ENCODE results near the gene ZC3H4.

Gene ZC3H4

DNA sequence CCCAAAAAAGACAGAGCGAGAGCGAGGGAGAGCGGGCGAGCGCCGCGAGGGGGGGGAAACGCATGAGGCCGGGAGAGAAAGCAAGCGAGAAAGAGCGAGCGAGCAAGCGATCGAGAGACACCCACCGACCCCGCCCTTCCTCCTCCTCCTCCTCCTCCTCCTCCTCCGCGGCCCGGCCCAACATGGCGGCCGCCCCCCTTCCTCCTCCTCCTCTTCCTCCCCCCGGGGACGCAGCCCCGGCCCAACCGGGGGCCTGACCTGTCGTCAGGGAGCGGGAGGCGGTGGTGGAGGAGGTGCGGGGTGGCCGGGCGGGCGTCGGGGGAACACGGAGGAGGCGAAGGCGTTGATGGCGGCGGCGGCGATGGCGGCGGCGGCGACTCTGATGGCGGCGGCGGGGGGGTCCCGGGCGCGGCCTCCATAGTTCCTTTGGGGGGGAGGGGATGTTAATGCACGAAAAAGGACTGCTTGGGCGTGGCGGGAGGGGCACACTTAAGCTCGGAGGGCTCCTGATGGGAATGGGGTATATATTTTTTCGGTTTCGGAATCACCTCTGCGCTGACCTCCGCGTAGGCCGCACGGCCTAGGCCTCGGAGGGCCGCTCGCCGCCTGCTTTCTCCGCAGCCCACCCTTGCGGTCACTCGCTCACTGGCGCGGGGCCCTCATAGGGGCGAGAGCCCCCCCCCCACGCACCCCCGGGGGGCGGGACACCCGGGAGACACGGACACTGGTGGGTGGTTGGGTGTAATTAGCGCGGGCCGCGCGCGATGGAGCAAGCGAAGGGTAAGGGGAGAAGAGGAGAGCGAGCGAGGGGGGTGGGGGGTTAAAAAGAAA is 1.2 kb downstream of the ZC3H4 start:
- TF ChIP-seq CTCF (IDR thresholded peaks at IDR 0.05; ENCODE audit: control insufficient read depth, extremely low read depth, insufficient read depth), result no peak
- no peak for DNase-seq (ENCODE audit: low read depth)

GRCh38 chr19:47111682-47112165 is 1.9 kb downstream of the ZC3H4 start:
- no peak for TF ChIP-seq CTCF (IDR thresholded peaks at IDR 0.05; ENCODE audit: control insufficient read depth, extremely low read depth, insufficient read depth)
- DNase-seq (ENCODE audit: low read depth), result no peak
- peak overlapping the region; percentile 75 for H3K4me3 ChIP-seq (ENCODE audit: low read depth, low read length)

More for the DNA sequence above, 1.2 kb downstream of the ZC3H4 start:
- H3K4me3 ChIP-seq (ENCODE audit: low read depth, low read length), result peak overlapping the region; percentile 75

DNA sequence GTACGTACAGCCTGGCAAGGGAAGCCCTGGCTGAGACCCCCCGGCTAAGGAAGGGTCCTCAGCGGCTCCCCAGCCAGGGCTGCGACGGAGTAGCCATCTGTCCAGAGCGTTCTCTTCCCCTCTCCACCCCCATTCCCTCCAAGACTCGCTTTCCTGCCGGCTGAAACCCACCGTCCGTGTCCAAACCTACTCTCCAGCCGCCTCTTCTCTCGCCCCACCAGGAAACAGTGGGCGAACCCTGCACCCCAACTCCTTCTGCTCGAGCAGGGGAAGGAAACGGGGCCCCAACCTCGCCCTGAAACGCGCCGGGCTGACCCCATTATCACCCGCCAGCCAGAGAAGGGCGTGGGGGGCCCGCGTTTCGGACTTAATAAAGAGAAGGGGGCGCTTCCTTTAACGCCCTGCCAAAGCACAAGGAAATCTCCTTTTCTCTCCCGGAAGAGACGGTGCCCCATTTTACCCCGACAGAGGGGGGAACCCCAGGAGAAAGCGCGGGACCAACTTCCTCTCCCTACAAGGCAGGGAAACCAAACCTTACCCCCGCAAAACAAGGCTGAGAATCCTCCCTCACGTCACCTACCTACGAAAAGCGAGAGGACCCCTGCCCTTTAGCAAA is 2.5 kb downstream of the ZC3H4 start:
- no peak for DNase-seq (ENCODE audit: low read depth)
- TF ChIP-seq CTCF (IDR thresholded peaks at IDR 0.05; ENCODE audit: control insufficient read depth, extremely low read depth, insufficient read depth), result no peak
- peak overlapping the region; percentile 75 for H3K4me3 ChIP-seq (ENCODE audit: low read depth, low read length)

GRCh38 chr19:47110521-47111005 is 3.0 kb downstream of the ZC3H4 start:
- peak overlapping the region; percentile 75 for H3K4me3 ChIP-seq (ENCODE audit: low read depth, low read length)
- no peak for DNase-seq (ENCODE audit: low read depth)
- no peak for TF ChIP-seq CTCF (IDR thresholded peaks at IDR 0.05; ENCODE audit: control insufficient read depth, extremely low read depth, insufficient read depth)

- no peak for DNase-seq (ENCODE audit: low read depth)
- peak overlapping the region; percentile 75; the same call in 1 of the 2 replicates for H3K4me3 ChIP-seq (ENCODE audit: low read depth, low read length)
- TF ChIP-seq CTCF (IDR thresholded peaks at IDR 0.05; ENCODE audit: control insufficient read depth, extremely low read depth, insufficient read depth), result no peak
These were observed 3.8 kb downstream of the ZC3H4 start for GRCh38 chr19:47109541-47110375.

DNA sequence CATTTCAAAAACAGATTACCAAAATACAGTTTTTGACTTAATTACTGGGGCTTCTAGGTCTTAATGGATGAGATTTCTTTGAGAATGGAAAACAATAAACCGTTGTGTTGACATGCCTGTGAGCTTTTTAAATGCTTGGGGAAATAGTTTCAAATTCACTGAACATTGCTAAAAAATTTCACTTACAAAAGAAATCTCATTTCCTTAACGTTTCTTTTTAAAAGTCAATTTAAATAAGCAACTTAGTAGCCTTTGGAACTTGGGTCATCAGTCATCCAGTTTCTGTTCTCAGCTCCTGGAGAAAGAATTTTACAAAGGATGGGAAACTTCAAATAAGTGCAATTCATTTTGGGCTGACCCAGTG is 4.4 kb downstream of the ZC3H4 start:
- H3K4me3 ChIP-seq (ENCODE audit: low read depth, low read length), result no peak overlapping the region
- DNase-seq (ENCODE audit: low read depth), result no peak
- no peak for TF ChIP-seq CTCF (IDR thresholded peaks at IDR 0.05; ENCODE audit: control insufficient read depth, extremely low read depth, insufficient read depth)

Measured in LNCaP clone FGC (cell line).